NCI-H774 (cell line): ENCODE measurements around the gene SLC9B2.

Experiments used
- DNase-seq: peaks from one replicate; lab custom pipeline; 2025; lab: John Stamatoyannopoulos, UW

SLC9B2 gene

GRCh38 chr4:103075894-103076746, 441 bp downstream of the SLC9B2 start:
- no peak for DNase-seq

DNA sequence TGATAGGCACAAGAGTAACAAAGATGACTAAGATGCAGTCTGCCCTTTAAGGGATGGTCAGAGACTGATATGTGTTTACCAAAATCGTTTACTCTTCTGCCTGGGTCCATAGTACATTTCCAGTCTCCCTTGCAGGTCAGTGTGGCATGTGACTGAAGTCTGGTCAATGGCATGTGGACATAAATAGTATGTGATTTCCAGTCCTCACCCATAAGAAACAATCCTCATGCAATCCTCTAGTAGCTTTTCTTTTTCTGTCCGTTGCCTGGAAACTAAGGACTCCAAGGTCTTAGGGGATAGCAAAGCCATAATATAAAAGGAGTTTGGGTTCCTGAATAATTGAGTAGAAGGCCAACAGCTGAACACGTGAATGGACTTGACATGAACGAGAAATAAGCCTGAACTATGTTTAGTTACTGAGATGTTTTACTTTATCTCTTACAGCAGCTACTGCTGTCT, 1.1 kb downstream of the SLC9B2 start:
- no peak for DNase-seq

DNA sequence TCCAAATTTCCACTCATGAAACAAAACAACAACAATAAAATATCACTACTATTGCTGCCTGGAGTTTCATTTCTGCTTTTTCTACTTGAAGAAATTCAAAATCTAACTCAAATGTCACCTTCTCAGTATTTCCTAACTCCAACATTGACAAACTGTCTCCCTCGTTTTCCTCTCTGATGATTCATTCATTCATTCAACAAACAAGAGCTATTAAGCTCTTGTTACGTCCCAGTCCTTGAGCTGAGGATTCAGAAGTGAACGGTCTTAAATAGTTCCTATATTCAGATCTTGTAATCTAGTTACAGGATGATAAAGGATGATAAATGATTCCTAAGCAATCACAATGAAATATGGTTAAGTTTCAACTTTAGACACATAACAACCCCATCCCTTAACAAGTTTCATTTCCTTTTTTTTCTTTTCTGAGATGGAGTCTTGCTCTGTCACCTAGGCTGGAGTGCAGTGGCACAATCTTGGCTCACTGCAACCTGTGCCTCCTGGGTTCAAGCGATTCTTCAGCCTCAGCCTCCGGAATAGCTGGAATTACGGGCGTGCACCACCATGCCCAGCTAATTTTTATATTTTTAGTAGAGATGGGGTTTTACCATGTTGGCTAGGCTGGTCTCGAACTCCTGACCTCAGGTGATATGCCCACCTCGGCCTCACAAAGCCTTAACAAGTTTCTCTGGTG, 1.7 kb downstream of the SLC9B2 start:
- DNase-seq, result no peak

DNA sequence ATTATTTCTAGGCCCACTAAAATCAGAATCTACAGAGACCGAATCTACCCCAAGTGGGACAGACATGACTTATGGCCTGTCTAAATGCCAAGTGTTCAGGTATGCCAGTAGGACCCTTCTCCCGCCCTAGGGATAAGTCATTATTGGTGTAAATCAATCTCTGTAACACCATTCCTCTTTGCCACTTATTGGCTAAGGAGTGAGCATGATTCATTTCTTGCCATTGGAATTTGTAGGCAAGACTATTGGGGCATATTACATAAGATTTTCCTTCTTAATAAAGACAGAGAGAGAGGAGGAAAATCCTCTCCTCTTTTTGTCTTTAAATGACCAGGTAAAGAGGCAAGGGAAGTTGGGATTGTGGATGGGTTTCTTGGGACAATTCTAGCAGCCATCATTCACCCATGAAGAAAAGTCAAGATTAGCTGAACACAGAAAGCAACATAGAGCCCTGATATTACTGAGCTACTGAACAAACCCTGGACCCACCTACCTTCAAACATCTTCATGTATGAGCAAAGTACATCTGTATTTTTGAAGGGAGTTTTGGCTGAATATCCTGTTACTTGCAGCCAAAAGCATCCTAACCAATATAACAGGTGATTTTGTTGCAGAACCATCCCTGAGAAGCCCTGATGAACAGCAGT, 2.6 kb downstream of the SLC9B2 start:
- DNase-seq, result no peak

DNA sequence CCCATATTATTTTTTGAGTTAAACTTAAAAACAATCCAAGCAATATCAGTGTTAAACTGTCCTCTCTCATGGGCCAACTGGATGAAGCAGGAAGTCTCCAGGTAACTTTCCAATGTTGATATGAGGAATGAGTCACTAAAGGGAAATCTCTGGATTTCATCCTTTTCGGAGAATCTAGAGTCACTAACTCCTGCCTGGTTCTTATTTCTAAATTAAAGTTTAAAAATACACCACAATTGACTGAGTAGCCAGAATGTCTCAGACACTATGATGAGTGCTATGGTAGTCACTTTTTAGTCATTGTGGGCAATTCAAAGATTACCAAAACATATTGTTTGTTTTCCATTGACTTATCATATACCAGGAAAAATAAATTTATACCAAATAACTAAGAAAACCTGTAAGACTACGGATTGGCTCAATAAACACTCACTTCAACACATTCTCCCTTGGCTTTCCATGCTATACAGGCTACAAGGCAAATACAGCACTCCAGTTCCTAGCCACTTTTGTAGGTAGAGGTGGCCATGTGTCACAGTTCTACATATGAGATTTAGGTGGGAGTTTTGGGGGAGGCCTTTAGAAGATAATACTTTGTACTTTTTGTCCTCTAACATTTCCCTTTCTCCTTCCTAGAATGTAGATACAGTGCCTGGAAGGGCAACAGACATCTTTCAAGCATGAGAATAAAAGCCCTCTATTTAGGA, 8.6 kb downstream of the SLC9B2 start:
- DNase-seq, result no peak

DNA sequence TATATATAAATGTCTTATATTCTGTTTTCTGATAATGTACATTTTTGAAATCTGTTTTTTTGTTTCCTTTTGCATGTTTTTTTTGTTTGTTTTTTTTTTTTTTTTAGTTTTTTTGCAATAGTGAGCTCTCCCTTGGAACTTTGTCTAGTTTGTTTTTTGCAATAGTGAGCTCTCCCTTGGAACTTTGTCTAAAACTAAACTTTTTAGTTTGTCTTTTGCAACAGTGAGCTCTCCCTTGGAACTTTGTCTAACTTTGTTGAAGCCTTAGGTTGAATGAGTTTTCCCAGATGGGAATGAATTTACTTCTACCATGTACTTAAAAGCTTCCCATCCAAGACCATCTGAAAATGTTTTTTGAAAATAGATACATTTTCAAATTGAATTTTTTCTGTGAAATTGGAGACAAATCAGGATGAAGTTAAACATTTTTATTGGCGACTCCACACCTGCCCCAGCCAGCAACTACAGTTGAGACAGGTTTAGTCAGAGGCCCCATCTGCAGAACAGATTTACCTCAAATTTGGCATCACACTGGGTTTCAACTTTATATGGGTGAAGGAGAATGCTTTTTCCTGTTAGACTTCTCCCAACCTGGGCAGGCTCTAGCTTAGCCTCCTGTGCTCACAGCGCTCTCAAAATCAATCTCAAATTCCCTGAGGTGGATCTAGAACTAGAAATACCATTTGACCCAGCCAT, 16.0 kb downstream of the SLC9B2 start:
- no peak for DNase-seq

GRCh38 chr4:103054030-103054429, 22.5 kb downstream of the SLC9B2 start:
- no peak for DNase-seq

GRCh38 chr4:103052779-103053178, 23.8 kb downstream of the SLC9B2 start:
- no peak for DNase-seq

- DNase-seq, result no peak
Measured at GRCh38 chr4:103052145-103052544, 24.4 kb downstream of the SLC9B2 start.

GRCh38 chr4:103050736-103051436, 25.7 kb downstream of the SLC9B2 start:
- DNase-seq, result no peak

DNA sequence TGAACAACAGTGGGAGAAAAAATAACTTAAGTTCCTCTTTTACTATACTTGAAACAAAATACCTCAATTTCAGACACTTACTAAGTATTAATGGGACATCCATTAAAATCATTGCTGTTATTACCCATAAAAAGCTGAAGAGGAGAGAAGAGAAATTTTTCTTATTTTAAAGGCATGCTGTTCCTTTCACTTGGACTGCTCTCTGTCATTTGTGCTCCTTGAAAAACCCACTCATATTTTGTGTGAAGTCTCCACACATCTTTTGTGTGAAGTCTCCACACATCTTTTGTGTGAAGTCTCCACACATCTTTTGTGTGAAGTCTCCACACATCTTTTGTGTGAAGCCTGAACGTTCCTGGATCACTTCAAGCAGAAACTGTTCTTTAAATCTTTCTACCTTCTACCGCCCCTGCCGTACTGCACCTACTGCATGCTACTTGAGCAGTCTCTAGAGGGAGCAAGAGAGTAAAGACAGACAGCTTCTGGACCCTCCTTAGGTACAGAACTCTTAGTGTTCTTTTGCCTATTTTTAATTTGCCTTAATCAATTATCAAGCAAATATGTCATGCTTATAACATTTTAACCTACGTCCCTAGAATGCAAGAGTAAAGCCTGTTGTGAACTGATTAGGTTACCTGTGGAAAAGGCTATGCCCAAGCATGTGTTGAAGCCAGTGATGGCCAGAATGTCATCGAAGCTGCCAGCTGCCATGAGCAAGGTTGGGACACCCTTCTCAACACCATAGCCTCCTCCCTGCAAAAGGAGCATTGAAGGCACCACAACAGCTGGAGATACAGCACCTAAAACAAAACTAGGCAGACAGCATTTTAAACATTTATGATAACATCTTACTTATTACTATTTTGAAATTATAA, 29.9 kb downstream of the SLC9B2 start:
- no peak for DNase-seq

DNA sequence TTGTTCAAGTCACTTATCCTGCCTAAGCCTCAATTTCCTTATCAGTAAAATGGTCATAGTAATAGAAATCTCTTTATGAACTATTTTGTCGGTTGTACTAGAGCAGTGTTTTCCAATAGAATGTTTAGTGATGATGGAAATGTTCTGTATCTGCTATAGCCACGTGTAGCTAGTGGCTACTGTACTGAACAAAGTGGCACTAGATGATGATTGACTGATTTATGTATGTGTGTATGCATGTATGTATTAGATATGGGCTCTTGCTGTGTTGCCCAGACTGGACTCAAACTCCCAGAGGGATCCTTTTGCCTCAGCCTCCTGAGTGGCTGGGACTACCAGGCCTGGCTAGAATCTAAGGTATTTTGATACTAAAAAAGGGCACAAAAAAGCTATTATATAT, 32.4 kb downstream of the SLC9B2 start:
- DNase-seq, result no peak

DNA sequence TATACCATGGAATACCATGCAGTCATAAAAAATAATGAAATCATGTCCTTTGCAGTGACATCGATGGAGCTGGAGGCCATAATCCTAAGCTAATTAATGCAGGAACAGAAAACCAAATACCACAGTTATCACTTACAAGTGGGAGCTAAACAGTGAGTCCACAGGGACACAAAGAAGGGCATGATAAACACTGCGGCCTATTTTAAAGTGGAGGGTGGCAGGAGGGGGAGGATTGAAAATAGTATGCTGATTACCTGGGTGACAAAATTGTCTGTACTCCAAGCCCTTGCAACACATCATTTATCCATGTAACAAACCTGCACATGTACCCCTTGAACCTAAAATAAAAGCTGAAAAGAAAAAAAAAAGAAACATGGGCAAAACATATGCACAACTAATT, 40.4 kb downstream of the SLC9B2 start:
- DNase-seq, result no peak

GRCh38 chr4:103032574-103032973, 44.0 kb downstream of the SLC9B2 start:
- DNase-seq, result no peak

DNA sequence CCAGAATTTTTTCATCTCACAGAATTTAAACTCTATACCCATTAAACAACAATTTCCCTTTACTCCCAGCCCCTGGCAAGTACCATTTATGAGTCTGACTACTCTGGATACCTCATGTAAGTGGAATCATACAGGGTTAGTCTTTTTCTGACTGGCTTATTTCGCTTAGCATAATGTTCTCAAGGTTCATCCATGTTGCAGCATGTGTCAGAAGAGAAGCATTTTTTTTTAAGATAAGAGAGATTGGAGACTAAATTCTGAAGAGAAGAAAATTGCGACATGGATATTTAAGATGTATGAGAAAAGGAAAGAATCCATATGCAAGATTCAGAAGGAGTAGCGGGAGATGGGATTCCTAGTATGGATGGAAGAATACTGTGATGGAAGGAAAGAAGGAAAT, 45.8 kb downstream of the SLC9B2 start:
- DNase-seq, result no peak

DNA sequence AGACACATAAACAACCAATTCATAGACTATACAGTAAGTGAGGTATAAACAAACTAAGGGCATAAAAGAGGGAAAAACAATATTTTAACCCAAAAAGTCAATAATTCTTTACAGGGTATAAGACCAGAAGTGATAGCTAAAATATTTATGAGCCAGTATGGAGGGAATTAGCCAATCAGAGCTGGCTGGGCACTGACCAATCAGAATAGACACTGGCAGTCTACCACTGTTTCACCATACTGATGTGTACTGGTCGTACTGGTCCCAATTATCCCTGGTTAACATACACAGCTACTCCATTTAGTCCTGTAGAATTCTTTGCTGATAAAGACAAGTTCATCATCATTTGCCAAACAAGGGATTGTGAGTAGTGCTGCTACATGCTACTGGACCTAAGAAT, 47.3 kb downstream of the SLC9B2 start:
- no peak for DNase-seq

DNA sequence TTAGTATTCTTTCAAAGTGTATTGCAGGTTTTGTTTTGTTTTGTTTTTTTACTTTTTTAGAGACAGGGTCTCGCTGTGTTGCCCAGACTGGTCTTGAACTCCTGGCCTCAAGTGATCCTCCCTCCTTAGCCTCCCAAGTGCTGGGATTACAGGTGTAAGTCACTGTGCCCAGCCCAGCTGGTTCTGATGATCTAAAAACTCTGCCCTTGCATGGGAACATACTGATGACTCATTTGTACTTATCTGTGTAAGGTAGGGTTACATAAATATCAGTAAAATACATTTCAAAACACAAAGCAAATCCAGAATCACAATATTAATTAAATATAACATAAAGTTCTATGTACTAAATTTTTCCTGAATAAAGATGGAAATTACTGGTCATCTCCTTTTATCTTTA, 49.7 kb downstream of the SLC9B2 start:
- no peak for DNase-seq

DNA sequence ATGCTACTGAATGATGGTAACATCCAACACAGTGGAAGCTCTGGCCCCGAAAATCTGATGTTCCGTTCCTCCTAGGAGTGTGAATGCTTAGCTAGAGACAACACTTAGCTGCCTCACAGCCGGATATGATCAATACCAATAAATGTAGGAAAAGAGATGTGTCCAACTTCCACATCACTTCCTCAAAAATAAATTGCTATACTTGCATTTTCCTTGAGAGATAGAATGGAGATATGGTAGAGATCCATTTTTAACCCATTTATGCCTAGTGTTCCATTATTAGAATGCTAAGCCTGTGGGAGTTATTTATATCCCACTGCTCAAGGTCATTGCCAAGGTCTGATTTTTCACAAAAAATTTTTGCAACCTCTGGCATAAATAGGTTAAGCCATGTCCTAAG, 51.6 kb downstream of the SLC9B2 start:
- no peak for DNase-seq

GRCh38 chr4:103021120-103021519, 55.4 kb downstream of the SLC9B2 start:
- DNase-seq, result no peak
